Activated B cell treated with CpG ODN at 0.5 μM for 24 hours (primary cell): ENCODE measurements around the gene SPATC1L. TPM values are rescaled to one million over a fixed set of nuclear protein-coding genes. Genes with fewer than 3 reads are reported as not detected.

Source experiments
- total RNA-seq: library from RNA; stranded (reverse); gene quantifications from 2 replicates; pipeline ENCODE4 v1.2.3, GENCODE V29; 2022

SPATC1L gene
- total RNA-seq, 1 donor from 2014 or later: 7.5 TPM

Other genes starting within 250 kb of the SPATC1L start
- 0.11 TPM in 1 of 2 replicates, not detected in the other for gene COL6A1, start 202.7 kb downstream of the SPATC1L start, total RNA-seq
- 0.40 and 1.4 TPM in 2 replicates for gene COL6A2, start 86.3 kb downstream of the SPATC1L start, total RNA-seq
- gene FTCD, start 28.9 kb downstream of the SPATC1L start, total RNA-seq: 0.69 and 0.73 TPM in 2 replicates
- gene LSS, start 44.3 kb upstream of the SPATC1L start, total RNA-seq: 76.3 and 99.0 TPM in 2 replicates
- gene MCM3AP, start 101.2 kb upstream of the SPATC1L start, total RNA-seq: 136 and 147 TPM in 2 replicates
- 11.8 and 13.7 TPM in 2 replicates for gene YBEY, start 101.9 kb upstream of the SPATC1L start, total RNA-seq
- 4.7 TPM in 2 replicates for gene C21orf58, start 139.4 kb upstream of the SPATC1L start, total RNA-seq
- gene PCNT, start 139.7 kb upstream of the SPATC1L start, total RNA-seq: 39.7 and 40.9 TPM in 2 replicates